ENCODE measurements around the gene ARL3.

GRCh38 chr10:102698894-102699293 is 15.3 kb downstream of the ARL3 start:
- TF ChIP-seq POLR2A (IDR thresholded peaks at IDR 0.05; ENCODE audit: low read length) (no peak), GATA1 (IDR thresholded peaks at IDR 0.05; ENCODE audit: low read depth, low read length) (no peak)

Data from erythroblast (primary cell).